Neuron (in vitro differentiated cells): Measurements from ENCODE around the gene GGCX.
"Not testable (repeated sequence)": the region's sequence is repeated elsewhere in the genome, so short reads cannot be mapped to it uniquely, and the experiment has no call there.

Source experiments
- H2AFZ ChIP-seq: one replicate; pipeline ENCODE4 v1.6.1; 2013; ENCODE audit warnings: low read depth, mild to moderate bottlenecking, inconsistent platforms, low read length, moderate library complexity
- H3K27me3 ChIP-seq: one replicate; pipeline ENCODE4 v1.6.1; 2013; ENCODE audit warnings: low read length; ENCODE audit not compliant: insufficient read depth
- H3K36me3 ChIP-seq: one replicate; pipeline ENCODE4 v1.6.1; 2013; ENCODE audit warnings: low read length; ENCODE audit not compliant: insufficient read depth
- H3K4me1 ChIP-seq: one replicate; pipeline ENCODE4 v1.6.1; 2013; ENCODE audit warnings: low read length; ENCODE audit not compliant: insufficient read depth
- H3K4me3 ChIP-seq: 2 replicates; pipeline ENCODE4 v1.5.1; 2013; ENCODE audit warnings: mild to moderate bottlenecking, low read length, moderate library complexity
- H3K9me3 ChIP-seq: one replicate; pipeline ENCODE4 v1.6.1; 2013; ENCODE audit warnings: low read length

The GGCX gene

DNA sequence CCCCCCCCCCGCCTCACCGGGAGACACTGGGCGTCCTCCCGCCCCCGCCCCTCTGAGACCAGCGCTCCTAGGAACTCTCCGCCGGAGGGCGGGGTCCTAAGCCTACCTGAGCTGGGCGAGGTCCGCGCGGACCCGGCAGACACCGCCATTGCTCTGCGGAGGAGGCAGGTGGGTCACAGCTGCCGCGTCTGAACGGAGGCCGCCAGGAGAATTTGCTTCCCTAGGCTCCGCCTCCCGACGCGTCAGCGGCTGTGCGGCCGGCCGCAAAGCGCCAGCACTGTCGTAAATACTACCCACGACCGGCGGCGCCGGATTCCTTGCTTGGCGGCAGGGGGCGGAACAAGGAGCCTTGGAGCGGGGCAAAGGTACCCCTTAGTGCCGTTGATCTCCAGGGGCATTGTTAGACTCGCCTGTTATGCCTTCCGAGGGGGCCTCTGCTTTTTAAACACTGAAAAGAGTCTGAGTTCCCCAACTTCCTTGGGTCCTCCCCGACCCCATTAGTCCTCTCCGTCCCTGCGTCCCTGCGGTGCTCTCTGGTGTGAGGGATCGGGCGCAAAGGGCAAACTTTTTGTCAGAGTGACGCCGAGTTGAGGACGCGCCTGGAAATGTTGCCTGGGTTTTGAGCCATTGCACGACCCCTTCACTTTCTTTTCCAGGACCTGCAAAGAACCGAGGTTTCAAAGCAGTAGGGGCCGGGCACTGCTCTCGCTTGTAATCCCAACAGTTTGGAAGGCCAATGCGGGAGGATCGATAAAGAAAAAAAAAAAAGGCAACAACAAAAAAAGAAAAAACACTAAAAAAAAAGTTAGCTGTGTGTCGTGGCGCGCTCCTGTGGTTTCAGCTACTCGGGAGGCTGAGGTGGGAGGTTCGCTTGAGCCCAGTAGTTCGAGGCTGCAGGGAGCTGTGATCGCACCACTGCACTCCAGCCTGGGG is at the start of gene GGCX:
GGCX (minus strand) TSS at position 214 of the 933 bp plus-strand sequence; CDS start at position 149, 65 bp downstream.
- Histone ChIP-seq H3K9me3 (no peaks in the 10 kb centered on the region), H3K27me3 (no peaks in the 10 kb centered on the region), H3K36me3 (peaks cover 8% of the 10 kb centered on the region), H2AFZ (peak within 1 kb of the TSS; percentile 50), H3K4me1 (peaks cover 9% of the 10 kb centered on the region), H3K4me3 (peak within 1 kb of the TSS; percentile 84)

DNA sequence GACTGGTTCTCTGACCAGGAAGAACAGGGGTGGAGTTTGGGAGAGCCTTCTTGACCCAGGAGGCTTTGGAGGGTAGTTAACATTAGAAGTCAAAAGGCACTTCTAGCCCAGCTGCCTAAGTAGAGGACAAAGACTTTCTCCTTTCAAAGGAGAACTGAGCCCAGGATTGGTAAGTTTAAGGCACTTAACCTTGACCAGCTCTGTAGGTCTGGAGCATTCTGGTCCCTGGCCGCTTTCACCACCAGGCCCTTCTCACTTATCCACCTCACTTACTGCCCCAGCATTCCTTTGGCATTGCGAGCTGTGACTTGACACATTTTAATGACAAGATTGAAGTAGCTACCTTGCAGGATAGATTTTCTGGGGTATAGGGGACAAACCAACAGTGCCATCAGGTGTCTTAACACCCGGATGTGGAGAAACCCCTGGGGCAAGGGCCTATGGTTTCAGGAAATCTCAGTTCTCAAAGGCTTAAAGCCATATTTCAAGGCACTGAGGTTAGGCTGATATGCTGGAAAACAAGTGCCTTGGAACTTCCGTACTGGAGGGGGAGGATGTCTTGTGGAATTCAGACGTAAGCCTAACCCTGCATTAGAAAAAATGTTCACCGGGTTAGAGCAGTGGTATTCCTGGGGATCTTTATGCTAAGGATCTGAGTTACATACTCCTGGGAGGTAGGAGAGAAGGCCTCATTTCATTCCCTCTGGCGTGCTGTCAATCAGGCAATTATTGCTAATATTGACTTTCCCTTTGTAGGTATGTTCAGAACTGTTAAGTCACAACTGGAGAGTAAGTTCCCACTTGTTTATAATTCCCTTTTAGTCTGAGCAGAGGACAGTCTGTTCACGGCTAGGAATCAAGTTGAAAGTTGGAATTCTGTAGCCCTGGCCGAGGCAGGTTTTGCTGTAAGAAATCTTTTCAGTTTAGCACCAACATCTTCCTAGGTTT is 46.2 kb upstream of the GGCX start:
- no peak overlapping the region for H2AFZ ChIP-seq
- H3K4me1 ChIP-seq, result peaks cover 29% of the 10 kb centered on the region
- no peaks in the 10 kb centered on the region for H3K9me3 ChIP-seq
- no peaks in the 10 kb centered on the region for H3K27me3 ChIP-seq
- H3K4me3 ChIP-seq, result no peak overlapping the region
- H3K36me3 ChIP-seq, result peaks cover 29% of the 10 kb centered on the region

DNA sequence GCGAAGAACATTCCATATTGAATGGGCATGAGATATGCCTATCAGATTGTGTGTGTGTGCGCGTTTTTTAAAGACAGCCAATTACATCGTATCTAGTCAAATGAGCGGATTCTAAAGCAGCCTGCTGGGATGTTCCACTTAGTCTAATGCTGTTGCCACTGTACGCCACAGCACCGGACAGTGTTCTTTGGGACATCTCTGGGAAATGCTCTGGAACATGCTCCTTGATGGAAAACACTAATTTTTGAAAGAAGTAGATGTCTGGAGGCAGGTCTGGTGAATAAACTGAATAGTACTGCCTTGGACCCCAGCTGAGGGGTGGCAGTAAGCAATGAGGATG is 44.8 kb upstream of the GGCX start:
- Histone ChIP-seq H3K9me3 (no peaks in the 10 kb centered on the region), H3K36me3 (peaks cover 29% of the 10 kb centered on the region), H2AFZ (no peak overlapping the region), H3K27me3 (no peaks in the 10 kb centered on the region), H3K4me1 (peaks cover 29% of the 10 kb centered on the region), H3K4me3 (no peak overlapping the region)

DNA sequence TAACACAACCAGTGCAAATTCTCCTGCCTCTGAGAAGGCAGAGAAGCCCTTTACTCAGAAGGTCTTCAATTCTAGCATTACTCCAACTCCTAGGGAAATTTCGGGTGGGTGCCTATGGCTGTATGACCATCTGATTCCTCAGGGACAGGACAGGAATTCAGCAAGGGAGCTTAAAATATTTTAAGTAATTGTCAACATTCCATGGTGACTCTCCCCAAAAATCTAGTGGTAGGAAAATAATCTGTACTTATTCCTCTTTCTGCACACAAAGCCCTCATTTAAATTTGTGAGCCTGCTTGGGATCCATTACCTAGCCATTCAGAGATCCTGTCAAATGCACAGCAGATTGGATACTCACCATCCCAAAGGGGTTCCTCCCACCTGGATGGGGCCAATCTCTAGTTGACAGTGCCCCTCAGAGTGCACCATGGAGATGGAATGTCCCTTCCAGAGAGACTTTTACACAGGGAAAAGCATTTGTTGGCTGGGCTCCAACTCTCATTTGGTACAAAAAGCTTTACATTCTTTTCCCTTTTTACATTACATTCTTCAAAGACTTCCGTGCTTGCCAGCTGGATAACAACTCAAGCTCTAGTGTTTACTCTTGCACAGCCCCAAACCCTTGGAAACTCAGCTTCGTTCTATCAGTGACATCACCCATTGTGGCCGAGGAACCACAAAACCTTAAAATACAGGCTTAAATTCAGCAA is 44.3 kb upstream of the GGCX start:
- Histone ChIP-seq H3K27me3 (no peaks in the 10 kb centered on the region), H3K9me3 (no peaks in the 10 kb centered on the region), H2AFZ (no peak overlapping the region), H3K36me3 (peaks cover 29% of the 10 kb centered on the region), H3K4me3 (no peak overlapping the region), H3K4me1 (peaks cover 26% of the 10 kb centered on the region)

DNA sequence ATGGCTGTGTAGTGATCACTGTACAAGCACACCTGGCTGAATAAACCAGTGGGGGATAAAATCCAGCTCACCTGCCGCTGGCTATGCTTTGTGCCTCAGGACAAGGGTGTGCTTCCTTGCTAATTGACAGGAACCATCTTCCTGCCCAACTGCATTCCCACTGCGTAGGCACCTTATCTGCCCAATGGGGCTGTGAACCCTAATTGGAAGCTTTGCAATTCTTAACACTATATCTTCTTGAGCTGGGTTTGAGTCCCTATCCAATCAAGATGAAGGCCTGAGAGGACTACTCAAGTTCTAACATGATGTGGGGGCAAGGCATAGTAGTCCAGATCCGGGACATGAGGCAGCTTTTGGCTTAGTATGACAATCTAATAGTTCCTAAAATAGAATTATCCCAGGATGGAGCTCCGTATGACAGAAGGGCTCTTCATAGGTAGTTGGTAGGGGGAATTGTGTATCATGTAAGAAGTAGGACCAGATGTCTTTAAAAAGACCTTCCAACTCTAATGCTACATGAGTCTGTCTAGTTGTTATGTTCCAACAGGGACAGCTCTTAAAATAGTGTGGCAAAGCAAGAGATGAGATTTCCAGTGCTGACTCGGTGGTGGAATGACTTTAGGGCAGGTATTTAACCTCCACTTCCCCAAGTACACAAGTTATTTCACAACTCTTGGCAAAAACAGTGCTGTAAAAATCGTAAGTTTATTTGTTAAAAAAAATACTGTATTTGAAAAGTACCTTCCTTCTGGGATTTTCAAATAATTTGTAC is 43.5 kb upstream of the GGCX start:
- no peaks in the 10 kb centered on the region for H3K27me3 ChIP-seq
- H3K4me3 ChIP-seq, result no peak overlapping the region
- H3K36me3 ChIP-seq, result peaks cover 24% of the 10 kb centered on the region

DNA sequence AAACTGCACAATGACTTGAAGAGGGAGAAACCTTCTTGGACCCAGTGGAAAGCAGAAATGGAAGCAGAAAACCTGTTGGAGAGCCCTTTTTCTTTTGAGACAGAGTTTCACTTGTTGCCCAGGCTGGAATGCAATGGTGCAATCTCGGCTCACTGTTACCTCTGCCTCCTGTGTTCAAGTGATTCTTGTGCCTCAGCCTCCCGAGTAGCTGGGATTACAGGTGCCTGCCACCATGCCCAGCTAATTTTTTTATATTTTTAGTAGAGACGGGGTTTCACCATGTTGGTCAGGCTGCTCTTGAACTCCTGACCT is 42.8 kb upstream of the GGCX start:
- Histone ChIP-seq H3K4me1 (peaks cover 26% of the 10 kb centered on the region), H3K36me3 (peaks cover 22% of the 10 kb centered on the region)
- not testable (repeated sequence) for H3K27me3 ChIP-seq, H2AFZ ChIP-seq, H3K9me3 ChIP-seq, H3K4me3 ChIP-seq

More for the DNA sequence above, 43.5 kb upstream of the GGCX start:
- Histone ChIP-seq H3K4me1 (peaks cover 26% of the 10 kb centered on the region), H2AFZ (no peak overlapping the region), H3K9me3 (no peaks in the 10 kb centered on the region)

DNA sequence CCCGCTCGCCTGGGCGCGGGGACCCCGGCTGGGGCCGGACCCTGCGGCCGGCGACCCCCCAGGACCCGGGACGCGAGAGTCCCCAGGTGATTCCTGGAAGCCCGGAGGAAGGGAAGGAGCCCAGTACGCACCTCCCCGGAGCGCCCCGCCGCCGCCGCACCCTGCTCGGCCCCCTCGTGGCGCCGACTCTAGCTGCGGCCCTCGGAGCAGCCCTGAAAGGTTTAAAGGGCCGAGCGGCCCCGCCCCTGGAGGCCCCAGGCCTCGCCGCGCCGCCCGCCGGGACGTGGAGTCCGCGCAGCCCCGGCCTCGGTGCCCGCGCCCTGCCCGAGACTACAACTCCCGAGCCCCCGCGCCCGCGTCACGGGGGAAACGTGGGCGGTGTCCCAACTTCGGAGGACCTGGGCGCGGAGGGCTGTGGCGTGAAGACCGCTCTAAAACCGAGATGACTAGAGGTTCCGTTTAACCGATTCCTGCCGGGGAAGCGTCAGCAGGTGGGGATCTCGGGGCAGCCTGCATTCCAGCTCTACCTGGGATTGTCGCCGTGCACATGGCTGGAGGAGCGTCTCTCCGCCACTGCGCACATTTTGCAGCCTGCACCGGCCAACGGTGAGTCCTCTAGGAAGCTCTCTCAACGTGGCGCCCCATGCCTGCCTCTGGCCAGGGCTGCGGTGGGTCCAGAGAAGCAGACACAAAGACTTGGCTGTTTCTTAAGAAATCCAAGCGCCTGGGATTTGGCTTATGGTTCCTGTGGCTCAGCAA is 41.4 kb upstream of the GGCX start, which contains the start of gene TMEM150A:
TMEM150A (minus strand) TSS at position 223 of the 759 bp plus-strand sequence. CDS start 750 bp downstream, outside the sequence.
- peak within 1 kb of the TSS; percentile 78 for H2AFZ ChIP-seq
- H3K4me3 ChIP-seq, result peak within 1 kb of the TSS; percentile 86
- H3K9me3 ChIP-seq, result no peaks in the 10 kb centered on the region
- no peaks in the 10 kb centered on the region for H3K27me3 ChIP-seq
- H3K36me3 ChIP-seq, result peaks cover 8% of the 10 kb centered on the region
- H3K4me1 ChIP-seq, result peaks cover 26% of the 10 kb centered on the region

DNA sequence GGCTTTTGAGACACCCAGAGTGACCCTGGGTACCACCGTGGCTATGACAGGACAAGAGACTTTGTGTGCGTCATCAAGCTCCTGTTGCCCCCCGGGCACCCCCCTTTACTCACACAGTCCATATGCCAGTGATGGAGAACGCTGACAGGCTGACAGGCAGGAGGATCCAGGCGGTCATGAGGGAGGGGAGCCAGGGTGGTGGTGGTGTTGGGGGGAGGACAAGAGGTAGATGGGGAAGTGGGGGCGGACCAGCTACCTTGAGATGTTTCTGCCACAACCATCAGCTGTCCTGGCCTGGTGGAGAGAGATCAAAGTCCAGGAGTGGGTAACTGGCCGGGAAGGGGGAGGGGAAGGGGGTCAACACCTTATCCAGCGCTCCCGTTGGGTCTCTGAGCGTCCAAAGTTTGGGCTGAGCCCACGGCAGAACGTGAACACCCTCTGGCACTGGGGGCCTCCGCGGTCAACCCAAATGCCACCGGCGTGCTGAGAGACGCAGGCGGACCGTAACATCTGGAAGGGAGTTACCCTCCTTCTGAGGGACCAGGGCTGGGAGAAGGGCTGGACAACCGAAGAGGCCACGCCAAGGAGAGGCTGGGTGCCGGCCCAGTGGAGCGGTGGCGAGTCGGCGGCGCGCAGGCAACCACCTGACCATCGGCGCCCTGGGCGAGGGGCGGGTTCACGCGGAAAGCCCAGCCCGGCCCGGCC is 40.6 kb upstream of the GGCX start:
- Histone ChIP-seq H2AFZ (peak overlapping the region; percentile 78), H3K27me3 (no peaks in the 10 kb centered on the region)

DNA sequence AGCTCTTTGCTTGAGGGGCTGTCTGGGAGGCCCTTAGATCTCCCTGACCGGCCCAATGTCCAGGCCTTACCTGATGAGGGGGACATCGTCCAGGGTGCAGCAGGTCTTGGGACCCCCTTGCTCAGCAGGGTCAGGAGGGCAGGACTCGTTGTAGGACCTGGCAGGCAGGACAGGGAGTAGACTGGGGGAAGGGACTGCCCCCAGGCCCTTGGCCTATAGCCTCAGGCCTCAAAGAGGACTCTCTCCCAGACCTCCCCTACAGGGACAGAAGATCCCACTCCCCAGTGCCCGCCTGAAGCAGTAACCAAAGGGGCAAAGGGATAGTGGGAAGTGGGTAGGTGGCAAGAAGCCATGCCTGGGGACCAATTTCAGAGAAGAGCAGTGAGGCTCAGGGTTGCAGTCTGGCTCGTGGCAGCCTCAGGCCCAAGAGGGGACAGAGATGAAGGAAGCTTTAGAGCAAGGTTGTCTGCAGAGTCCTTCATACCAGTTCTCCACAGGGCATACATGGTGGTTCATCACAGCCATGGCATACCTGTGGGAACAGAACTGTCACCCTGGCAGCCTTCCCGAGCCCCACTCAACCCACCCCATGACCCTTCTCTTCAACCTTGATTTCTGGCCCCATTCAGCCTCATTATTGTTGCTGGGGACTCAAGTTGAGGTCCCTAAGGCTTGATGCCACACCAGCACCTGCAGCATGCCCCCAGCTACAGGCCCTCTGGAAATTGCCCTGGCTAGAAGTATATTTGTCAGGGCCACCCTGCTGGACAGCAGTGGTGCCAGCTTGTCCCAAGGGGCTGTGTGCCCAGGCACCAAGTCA is 39.9 kb upstream of the GGCX start:
- peak overlapping the region; percentile 86 for H3K4me3 ChIP-seq
- H3K9me3 ChIP-seq, result no peaks in the 10 kb centered on the region
- H3K36me3 ChIP-seq, result peaks cover 13% of the 10 kb centered on the region
- H3K27me3 ChIP-seq, result no peaks in the 10 kb centered on the region
- H2AFZ ChIP-seq, result no peak overlapping the region
- H3K4me1 ChIP-seq, result peaks cover 27% of the 10 kb centered on the region

More for the DNA sequence above, 40.6 kb upstream of the GGCX start:
- H3K4me3 ChIP-seq, result peak overlapping the region; percentile 86
- peaks cover 11% of the 10 kb centered on the region for H3K36me3 ChIP-seq
- H3K9me3 ChIP-seq, result no peaks in the 10 kb centered on the region
- H3K4me1 ChIP-seq, result peaks cover 24% of the 10 kb centered on the region

DNA sequence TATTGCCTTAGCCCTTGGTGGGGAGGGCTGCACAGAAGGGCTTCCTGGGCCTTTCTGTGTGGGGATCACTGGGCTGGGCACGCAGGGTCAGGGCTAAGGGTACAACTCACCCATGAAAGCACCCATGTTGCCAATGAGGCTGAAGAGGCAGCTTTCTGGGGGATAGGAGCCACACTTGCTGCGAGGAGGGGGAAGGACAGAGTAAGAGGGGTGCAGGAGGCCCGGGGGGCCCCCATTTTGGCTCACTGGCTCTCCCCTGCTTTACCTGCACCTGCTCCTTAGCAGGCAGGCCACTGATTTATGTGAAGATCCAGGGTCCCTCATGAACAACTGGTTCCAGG is 38.9 kb upstream of the GGCX start:
- H3K27me3 ChIP-seq, result no peaks in the 10 kb centered on the region
- H3K4me3 ChIP-seq, result no peak overlapping the region
- no peak overlapping the region for H2AFZ ChIP-seq
- H3K36me3 ChIP-seq, result peaks cover 13% of the 10 kb centered on the region
- peaks cover 18% of the 10 kb centered on the region for H3K4me1 ChIP-seq
- H3K9me3 ChIP-seq, result no peaks in the 10 kb centered on the region
